HUDEP-2 (cell line): Measurements from ENCODE around the gene ARID1A.
"Not testable (repeated sequence)": the region's sequence is repeated elsewhere in the genome, so short reads cannot be mapped to it uniquely, and the experiment has no call there.

Experiments used
- DNase-seq, 76 experiments: peaks; one replicate each; lab custom pipeline; 2025; ENCODE audit not compliant: unreplicated experiment in 76 of 76; lab: John Stamatoyannopoulos, UW

ARID1A gene

GRCh38 chr1:26697431-26697977 is 1.7 kb downstream of the ARID1A start:
- DNase-seq = peak in 3 of 76 experiments; percentile 9 to 40 (median 12)

GRCh38 chr1:26697978-26698849 is 2.4 kb downstream of the ARID1A start:
- DNase-seq = peak in 61 of 76 experiments; percentile 9 to 85 (median 53)

- no peak for DNase-seq
Measured at GRCh38 chr1:26700711-26701110, 4.9 kb downstream of the ARID1A start.

GRCh38 chr1:26701266-26701994 is 5.6 kb downstream of the ARID1A start:
- DNase-seq = no peak

GRCh38 chr1:26701995-26702679 is 6.3 kb downstream of the ARID1A start:
- no peak for DNase-seq

GRCh38 chr1:26702680-26703038 is 6.8 kb downstream of the ARID1A start:
- DNase-seq = no peak

- no peak for DNase-seq
Measured at GRCh38 chr1:26703478-26703877, 7.7 kb downstream of the ARID1A start.

- no peak for DNase-seq
Measured at GRCh38 chr1:26704629-26705028, 8.8 kb downstream of the ARID1A start.

- DNase-seq = not testable (repeated sequence)
Measured at GRCh38 chr1:26705227-26705626, 9.4 kb downstream of the ARID1A start.

GRCh38 chr1:26705788-26706311 is 10.0 kb downstream of the ARID1A start:
- no peak for DNase-seq

- no peak for DNase-seq
Measured at GRCh38 chr1:26706315-26706714, 10.5 kb downstream of the ARID1A start.

- DNase-seq = no peak
Measured at GRCh38 chr1:26710811-26711210, 15.0 kb downstream of the ARID1A start.

- no peak for DNase-seq
Measured at GRCh38 chr1:26711777-26712176, 16.0 kb downstream of the ARID1A start.

- DNase-seq = peak in 19 of 76 experiments; percentile 5 to 73 (median 37)
Measured at GRCh38 chr1:26717017-26717491, 21.2 kb downstream of the ARID1A start.

GRCh38 chr1:26719205-26719604 is 23.4 kb downstream of the ARID1A start:
- no peak for DNase-seq

- DNase-seq = peak in 41 of 76 experiments; percentile 3 to 85 (median 60)
Measured at GRCh38 chr1:26721669-26722355, 26.0 kb downstream of the ARID1A start.

- peak; percentile 16 to 95 (median 86) for DNase-seq
Measured at GRCh38 chr1:26723013-26723991, 27.5 kb downstream of the ARID1A start.

GRCh38 chr1:26724118-26724517 is 28.3 kb downstream of the ARID1A start:
- no peak for DNase-seq

GRCh38 chr1:26724926-26725325 is 29.1 kb downstream of the ARID1A start:
- no peak for DNase-seq
